ENCODE results near the gene FAM47E.

DNA sequence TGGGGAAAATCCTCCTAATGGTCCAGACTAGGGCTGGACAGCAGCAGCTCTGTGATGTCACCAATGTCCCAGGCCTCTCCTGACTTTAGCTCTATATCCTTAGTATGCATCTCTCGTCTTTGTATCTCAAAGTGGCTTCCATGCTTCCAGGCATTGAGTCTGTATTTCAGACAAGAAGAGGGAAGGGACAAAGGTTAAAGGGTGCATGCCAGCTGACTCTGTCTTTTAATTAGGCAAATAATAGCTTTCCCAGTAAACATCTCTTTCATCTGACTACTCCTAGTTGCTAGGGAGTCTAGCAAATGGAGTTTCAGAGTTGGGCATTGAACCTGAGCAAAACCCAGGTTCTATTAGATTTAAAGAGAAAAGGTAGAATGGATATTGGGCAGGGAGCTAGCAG, 5.4 kb downstream of the FAM47E start:
- TF ChIP-seq, protein P1, sequence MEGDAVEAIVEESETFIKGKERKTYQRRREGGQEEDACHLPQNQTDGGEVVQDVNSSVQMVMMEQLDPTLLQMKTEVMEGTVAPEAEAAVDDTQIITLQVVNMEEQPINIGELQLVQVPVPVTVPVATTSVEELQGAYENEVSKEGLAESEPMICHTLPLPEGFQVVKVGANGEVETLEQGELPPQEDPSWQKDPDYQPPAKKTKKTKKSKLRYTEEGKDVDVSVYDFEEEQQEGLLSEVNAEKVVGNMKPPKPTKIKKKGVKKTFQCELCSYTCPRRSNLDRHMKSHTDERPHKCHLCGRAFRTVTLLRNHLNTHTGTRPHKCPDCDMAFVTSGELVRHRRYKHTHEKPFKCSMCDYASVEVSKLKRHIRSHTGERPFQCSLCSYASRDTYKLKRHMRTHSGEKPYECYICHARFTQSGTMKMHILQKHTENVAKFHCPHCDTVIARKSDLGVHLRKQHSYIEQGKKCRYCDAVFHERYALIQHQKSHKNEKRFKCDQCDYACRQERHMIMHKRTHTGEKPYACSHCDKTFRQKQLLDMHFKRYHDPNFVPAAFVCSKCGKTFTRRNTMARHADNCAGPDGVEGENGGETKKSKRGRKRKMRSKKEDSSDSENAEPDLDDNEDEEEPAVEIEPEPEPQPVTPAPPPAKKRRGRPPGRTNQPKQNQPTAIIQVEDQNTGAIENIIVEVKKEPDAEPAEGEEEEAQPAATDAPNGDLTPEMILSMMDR (IDR thresholded peaks at IDR 0.05), result no peak
- no peak for TF ChIP-seq EZH2 (IDR thresholded peaks at IDR 0.05; ENCODE audit: borderline replicate concordance, insufficient read depth, low read depth, low read length, poor library complexity, severe bottlenecking)
